Measurements from ENCODE around the gene F10.

Gene F10

GRCh38 chr13:113158946-113159345 is 36.3 kb downstream of the F10 start:
- Histone ChIP-seq H3K9me3 (ENCODE audit: insufficient read depth, low read length) (no peaks in the 10 kb centered on the region), H3K9me2 (replicated peaks; ENCODE audit: insufficient read depth, low read length) (no peaks in the 10 kb centered on the region), H3K4me3 (ENCODE audit: insufficient read depth, low read length, poor library complexity, severe bottlenecking) (no peak overlapping the region), H2AFZ (ENCODE audit: low read depth, low read length, severe bottlenecking) (no peak overlapping the region), H3K4me2 (ENCODE audit: low read depth, low read length, poor library complexity, severe bottlenecking) (no peak overlapping the region), H4K20me1 (ENCODE audit: low read depth, low read length) (no peaks in the 10 kb centered on the region), H3K27me3 (ENCODE audit: low read length) (no peaks in the 10 kb centered on the region), H3F3A (ENCODE audit: insufficient read depth) (no peaks in the 10 kb centered on the region), H3K79me2 (ENCODE audit: insufficient read depth, low read length) (no peaks in the 10 kb centered on the region), H3K27ac (ENCODE audit: low read depth, low read length) (no peak overlapping the region), H3K9ac (ENCODE audit: low read length) (no peak overlapping the region), H3K36me3 (ENCODE audit: low read length) (no peaks in the 10 kb centered on the region)
- TF ChIP-seq EZH2phosphoT487 (conservative IDR thresholded peaks at IDR 0.05; ENCODE audit: low read length) = no peak
- TF ChIP-seq, protein P1, sequence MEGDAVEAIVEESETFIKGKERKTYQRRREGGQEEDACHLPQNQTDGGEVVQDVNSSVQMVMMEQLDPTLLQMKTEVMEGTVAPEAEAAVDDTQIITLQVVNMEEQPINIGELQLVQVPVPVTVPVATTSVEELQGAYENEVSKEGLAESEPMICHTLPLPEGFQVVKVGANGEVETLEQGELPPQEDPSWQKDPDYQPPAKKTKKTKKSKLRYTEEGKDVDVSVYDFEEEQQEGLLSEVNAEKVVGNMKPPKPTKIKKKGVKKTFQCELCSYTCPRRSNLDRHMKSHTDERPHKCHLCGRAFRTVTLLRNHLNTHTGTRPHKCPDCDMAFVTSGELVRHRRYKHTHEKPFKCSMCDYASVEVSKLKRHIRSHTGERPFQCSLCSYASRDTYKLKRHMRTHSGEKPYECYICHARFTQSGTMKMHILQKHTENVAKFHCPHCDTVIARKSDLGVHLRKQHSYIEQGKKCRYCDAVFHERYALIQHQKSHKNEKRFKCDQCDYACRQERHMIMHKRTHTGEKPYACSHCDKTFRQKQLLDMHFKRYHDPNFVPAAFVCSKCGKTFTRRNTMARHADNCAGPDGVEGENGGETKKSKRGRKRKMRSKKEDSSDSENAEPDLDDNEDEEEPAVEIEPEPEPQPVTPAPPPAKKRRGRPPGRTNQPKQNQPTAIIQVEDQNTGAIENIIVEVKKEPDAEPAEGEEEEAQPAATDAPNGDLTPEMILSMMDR (IDR thresholded peaks at IDR 0.05; ENCODE audit: insufficient read depth, low read length, poor library complexity, severe bottlenecking) = no peak

DNA sequence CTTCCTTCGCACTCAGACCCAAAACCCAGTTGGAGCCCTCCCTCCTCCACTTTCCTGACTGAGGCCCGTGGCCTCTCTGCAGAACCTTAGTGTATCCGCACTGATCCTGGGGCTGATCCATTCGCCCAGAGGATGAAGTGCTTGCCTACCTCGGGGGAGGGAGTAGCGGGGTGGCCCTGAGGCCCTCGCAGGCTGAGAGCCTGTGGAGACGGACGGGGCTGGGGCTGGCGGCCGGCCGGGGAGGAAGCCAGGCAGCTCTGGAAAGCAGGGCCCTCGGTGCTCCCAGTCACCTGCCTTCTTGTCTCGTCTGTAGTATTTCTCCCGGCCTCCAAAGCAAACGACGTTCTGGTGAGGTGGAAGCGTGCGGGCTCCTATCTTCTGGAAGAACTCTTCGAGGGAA is 37.1 kb downstream of the F10 start:
- no peaks in the 10 kb centered on the region for H3F3A ChIP-seq (ENCODE audit: insufficient read depth)
- no peak overlapping the region for H3K27ac ChIP-seq (ENCODE audit: low read depth, low read length)
- H3K36me3 ChIP-seq (ENCODE audit: low read length) = no peaks in the 10 kb centered on the region
- H3K9me3 ChIP-seq (ENCODE audit: insufficient read depth, low read length) = no peaks in the 10 kb centered on the region
- H4K20me1 ChIP-seq (ENCODE audit: low read depth, low read length) = no peaks in the 10 kb centered on the region
- no peaks in the 10 kb centered on the region for H3K9me2 ChIP-seq (replicated peaks; ENCODE audit: insufficient read depth, low read length)
- no peak overlapping the region for H2AFZ ChIP-seq (ENCODE audit: low read depth, low read length, severe bottlenecking)
- H3K27me3 ChIP-seq (ENCODE audit: low read length) = no peaks in the 10 kb centered on the region
- H3K4me2 ChIP-seq (ENCODE audit: low read depth, low read length, poor library complexity, severe bottlenecking) = no peak overlapping the region
- H3K79me2 ChIP-seq (ENCODE audit: insufficient read depth, low read length) = no peaks in the 10 kb centered on the region
- H3K9ac ChIP-seq (ENCODE audit: low read length) = no peak overlapping the region
- no peak overlapping the region for H3K4me3 ChIP-seq (ENCODE audit: insufficient read depth, low read length, poor library complexity, severe bottlenecking)
- no peak for TF ChIP-seq EZH2phosphoT487 (conservative IDR thresholded peaks at IDR 0.05; ENCODE audit: low read length)
- TF ChIP-seq, protein P1 (IDR thresholded peaks at IDR 0.05; ENCODE audit: insufficient read depth, low read length, poor library complexity, severe bottlenecking) = no peak

GRCh38 chr13:113160983-113161382 is 38.4 kb downstream of the F10 start:
- Histone ChIP-seq H3K9me2 (replicated peaks; ENCODE audit: insufficient read depth, low read length) (no peaks in the 10 kb centered on the region), H3K27ac (ENCODE audit: low read depth, low read length) (no peak overlapping the region), H3K9ac (ENCODE audit: low read length) (no peak overlapping the region), H2AFZ (ENCODE audit: low read depth, low read length, severe bottlenecking) (no peak overlapping the region), H3K4me2 (ENCODE audit: low read depth, low read length, poor library complexity, severe bottlenecking) (no peak overlapping the region), H3K36me3 (ENCODE audit: low read length) (no peaks in the 10 kb centered on the region), H3K9me3 (ENCODE audit: insufficient read depth, low read length) (no peaks in the 10 kb centered on the region), H3F3A (ENCODE audit: insufficient read depth) (peaks cover 3% of the 10 kb centered on the region; the same call in 1 of the 2 replicates), H4K20me1 (ENCODE audit: low read depth, low read length) (no peaks in the 10 kb centered on the region), H3K27me3 (ENCODE audit: low read length) (no peaks in the 10 kb centered on the region), H3K4me3 (ENCODE audit: insufficient read depth, low read length, poor library complexity, severe bottlenecking) (no peak overlapping the region), H3K79me2 (ENCODE audit: insufficient read depth, low read length) (no peaks in the 10 kb centered on the region)
- no peak for TF ChIP-seq EZH2phosphoT487 (conservative IDR thresholded peaks at IDR 0.05; ENCODE audit: low read length)
- TF ChIP-seq, protein P1 (IDR thresholded peaks at IDR 0.05; ENCODE audit: insufficient read depth, low read length, poor library complexity, severe bottlenecking) = no peak
